H9 (cell line): ENCODE results near the gene FREM2. TPM values are rescaled to one million over a fixed set of nuclear protein-coding genes. Genes with fewer than 3 reads are reported as not detected.

Experiments used
- DNase-seq: peaks from one replicate; pipeline ENCODE4 v3.0.0-alpha.2; 2017
- H2AFZ ChIP-seq: one replicate; pipeline ENCODE4 v1.6.1; 2013; ENCODE audit warnings: mild to moderate bottlenecking, low read length, control low read depth, moderate library complexity
- H2AK5ac ChIP-seq: 2 replicates; pipeline ENCODE4 v1.6.1; 2013; ENCODE audit warnings: low read length, control low read depth, mixed read lengths; ENCODE audit not compliant: insufficient read length
- H2BK120ac ChIP-seq: one replicate; pipeline ENCODE4 v1.6.1; 2013; ENCODE audit warnings: low read depth, mild to moderate bottlenecking, low read length, control low read depth, inconsistent platforms; ENCODE audit not compliant: poor library complexity, severe bottlenecking
- H2BK12ac ChIP-seq: 2 replicates; pipeline ENCODE4 v1.6.1; 2013; ENCODE audit warnings: low read length, control low read depth, mixed read lengths, low read depth; ENCODE audit not compliant: insufficient read length
- H2BK15ac ChIP-seq: 2 replicates; pipeline ENCODE4 v1.6.1; 2013; ENCODE audit warnings: low read depth, low read length, control low read depth
- H2BK20ac ChIP-seq: one replicate; pipeline ENCODE4 v1.6.1; 2013; ENCODE audit warnings: low read depth, mild to moderate bottlenecking, low read length, control low read depth, inconsistent platforms; ENCODE audit not compliant: poor library complexity, severe bottlenecking
- H2BK5ac ChIP-seq: 2 replicates; pipeline ENCODE4 v1.6.1; 2013; ENCODE audit warnings: low read length, control low read depth, mixed read lengths; ENCODE audit not compliant: insufficient read length
- H3K14ac ChIP-seq: 2 replicates; pipeline ENCODE4 v1.6.1; 2013; ENCODE audit warnings: low read length, control low read depth; ENCODE audit not compliant: insufficient read depth
- H3K18ac ChIP-seq: 2 replicates; pipeline ENCODE4 v1.6.1; 2013; ENCODE audit warnings: low read depth, mild to moderate bottlenecking, mixed read lengths, low read length, control low read depth; ENCODE audit not compliant: insufficient read length
- H3K23ac ChIP-seq: 2 replicates; pipeline ENCODE4 v1.6.1; 2013; ENCODE audit warnings: low read length, control low read depth, mixed read lengths, low read depth; ENCODE audit not compliant: insufficient read length
- H3K23me2 ChIP-seq: 2 replicates; pipeline ENCODE4 v1.6.1; 2013; ENCODE audit warnings: low read depth, mild to moderate bottlenecking, mixed read lengths, low read length, control low read depth; ENCODE audit not compliant: insufficient read length, poor library complexity, severe bottlenecking
- H3K27ac ChIP-seq: 2 replicates; pipeline ENCODE4 v1.5.1; 2013; ENCODE audit warnings: low read length, control low read depth, mixed read lengths, low read depth; ENCODE audit not compliant: insufficient read length
- H3K27me3 ChIP-seq: 2 replicates; pipeline ENCODE4 v1.6.1; 2013; ENCODE audit warnings: low read length, control low read depth, inconsistent platforms; ENCODE audit not compliant: insufficient read depth
- H3K4ac ChIP-seq: 2 replicates; pipeline ENCODE4 v1.6.1; 2013; ENCODE audit warnings: low read depth, mild to moderate bottlenecking, control low read depth, inconsistent platforms, low read length, moderate library complexity
- H3K4me1 ChIP-seq: 2 replicates; pipeline ENCODE4 v1.6.1; 2013; ENCODE audit warnings: low read length, control low read depth, inconsistent platforms; ENCODE audit not compliant: insufficient read depth
- H3K4me2 ChIP-seq: 2 replicates; pipeline ENCODE4 v1.6.1; 2013; ENCODE audit warnings: low read length, control low read depth, mixed read lengths; ENCODE audit not compliant: insufficient read length, insufficient read depth
- H3K56ac ChIP-seq: 2 replicates; pipeline ENCODE4 v1.6.1; 2013; ENCODE audit warnings: low read depth, mild to moderate bottlenecking, mixed read lengths, low read length, control low read depth; ENCODE audit not compliant: insufficient read length
- H3K79me1 ChIP-seq: 2 replicates; pipeline ENCODE4 v1.6.1; 2013; ENCODE audit warnings: low read depth, mild to moderate bottlenecking, moderate library complexity, low read length, control low read depth, inconsistent platforms; ENCODE audit not compliant: insufficient read depth, poor library complexity, severe bottlenecking
- H3K79me2 ChIP-seq: 2 replicates; pipeline ENCODE4 v1.6.1; 2013; ENCODE audit warnings: low read length, control low read depth, inconsistent platforms; ENCODE audit not compliant: insufficient read depth
- H3K9ac ChIP-seq: 2 replicates; pipeline ENCODE4 v1.6.1; 2013; ENCODE audit warnings: low read length, control low read depth, mixed read lengths; ENCODE audit not compliant: insufficient read length; ENCODE audit errors: extremely low read depth
- H3K9me3 ChIP-seq: one replicate; pipeline ENCODE4 v1.6.1; 2013; ENCODE audit warnings: low read depth, low read length, inconsistent platforms; ENCODE audit not compliant: control insufficient read depth
- H3T11ph ChIP-seq: one replicate; pipeline ENCODE4 v1.6.1; 2013; ENCODE audit warnings: mild to moderate bottlenecking, low read length, control low read depth, inconsistent platforms
- H4K20me1 ChIP-seq: one replicate; pipeline ENCODE4 v1.6.1; 2013; ENCODE audit not compliant: control insufficient read depth, insufficient read length, insufficient read depth
- H4K5ac ChIP-seq: 2 replicates; pipeline ENCODE4 v1.6.1; 2013; ENCODE audit warnings: low read depth, mild to moderate bottlenecking, mixed read lengths, low read length, control low read depth; ENCODE audit not compliant: insufficient read length
- H4K8ac ChIP-seq: replicated peaks from 2 replicates; pipeline ENCODE4 v1.6.1; 2013; ENCODE audit warnings: low read length, control low read depth, mixed read lengths, low read depth; ENCODE audit not compliant: insufficient read length
- H4K91ac ChIP-seq: 2 replicates; pipeline ENCODE4 v1.6.1; 2013; ENCODE audit warnings: low read depth, mild to moderate bottlenecking, moderate library complexity, mixed read lengths, low read length, control low read depth; ENCODE audit not compliant: insufficient read length
- H3K27ac Mint-ChIP-seq, 3 experiments: 2 replicates in 2 of 3; 3 replicates in 1 of 3; pipeline ENCODE4 v1.8.0; 2020 to 2021; ENCODE audit warnings: mixed read lengths in 3 of 3, mild to moderate bottlenecking in 1 of 3, moderate library complexity in 1 of 3
- H3K27me3 Mint-ChIP-seq: 2 replicates; pipeline ENCODE4 v1.8.0; 2021; ENCODE audit warnings: low read depth, mild to moderate bottlenecking, moderate library complexity, mixed read lengths
- H3K36me3 Mint-ChIP-seq, 3 experiments: 2 replicates in 2 of 3; 3 replicates in 1 of 3; pipeline ENCODE4 v1.8.0; 2020 to 2021; ENCODE audit warnings: low read depth in 3 of 3, mixed read lengths in 3 of 3; ENCODE audit not compliant: insufficient read depth in 1 of 3
- H3K4me1 Mint-ChIP-seq, 2 experiments: 2 replicates each; pipeline ENCODE4 v1.8.0; 2020; ENCODE audit warnings: mixed read lengths in 2 of 2
- H3K4me3 Mint-ChIP-seq, 2 experiments: 2 replicates in 1 of 2; 3 replicates in 1 of 2; pipeline ENCODE4 v1.8.0; 2020 to 2021; ENCODE audit warnings: mild to moderate bottlenecking in 2 of 2, mixed read lengths in 2 of 2, moderate library complexity in 1 of 2
- H3K9me3 Mint-ChIP-seq, 2 experiments: 2 replicates in 1 of 2; 3 replicates in 1 of 2; pipeline ENCODE4 v1.8.0; 2020; ENCODE audit warnings: mild to moderate bottlenecking in 2 of 2, mixed read lengths in 2 of 2, moderate library complexity in 1 of 2
- CTCF ChIP-seq: fragments of 200-600 bp; sonication (generic); conservative IDR thresholded peaks from 3 replicates; pipeline ENCODE4 v1.8.0; 2021; ENCODE audit warnings: antibody characterized with exemption, mild to moderate bottlenecking
- WGBS: extraction: QIAGEN DNeasy Blood & Tissue Kit; methylation state at CpG from one replicate; pipeline ENCODE4 v1.1.7; 2013; ENCODE audit warnings: missing lambda C conversion rate, low lambda C conversion rate, mixed read lengths; ENCODE audit not compliant: insufficient read length; ENCODE audit errors: extremely low coverage; 5-methylcytosine and 5-hydroxymethylcytosine counted together
- total RNA-seq: library from RNA; stranded (reverse); gene quantifications from 2 replicates; pipeline ENCODE4 v1.2.1, GENCODE V29; 2021

The FREM2 gene
- total RNA-seq, 1 experiment from 2014 or later = 16.0 TPM

GRCh38 chr13:38705365-38705764 is 18.5 kb downstream of the FREM2 start:
- Histone ChIP-seq H2BK120ac (no peak overlapping the region), H2AFZ (no peak overlapping the region), H4K5ac (no peak overlapping the region), H2AK5ac (no peak overlapping the region), H2BK12ac (no peak overlapping the region), H3K27ac (no peak overlapping the region), H4K20me1 (no peaks in the 10 kb centered on the region), H3K23ac (no peak overlapping the region), H3K56ac (no peak overlapping the region), H3T11ph (no peak overlapping the region), H2BK5ac (no peak overlapping the region), H2BK20ac (no peak overlapping the region), H3K79me1 (no peaks in the 10 kb centered on the region), H3K79me2 (no peaks in the 10 kb centered on the region), H3K4me2 (no peak overlapping the region), H3K9me3 (no peaks in the 10 kb centered on the region), H4K91ac (no peak overlapping the region), H3K14ac (no peak overlapping the region), H3K9ac (no peak overlapping the region), H2BK15ac (no peak overlapping the region), H3K27me3 (no peaks in the 10 kb centered on the region), H3K18ac (no peak overlapping the region), H3K23me2 (no peaks in the 10 kb centered on the region), H3K4me1 (no peaks in the 10 kb centered on the region), H4K8ac (no peak overlapping the region), H3K4ac (no peak overlapping the region)
- H3K4me3 Mint-ChIP-seq = no peak overlapping the region
- WGBS = no CpG with 5 or more reads among the region's 5 CpGs
- DNase-seq = no peak
- no peak overlapping the region for H3K27ac Mint-ChIP-seq
- H3K27me3 Mint-ChIP-seq = no peaks in the 10 kb centered on the region
- no peak for TF ChIP-seq CTCF
- H3K9me3 Mint-ChIP-seq = no peaks in the 10 kb centered on the region
- H3K36me3 Mint-ChIP-seq = peaks cover 0 to 2% (median 0%) of the 10 kb centered on the region in 3 experiments; a peak in 1 of 7 replicates
- peaks cover 7% of the 10 kb centered on the region in 2 experiments for H3K4me1 Mint-ChIP-seq
